ENCODE results near the gene CDK5.

The CDK5 gene

DNA sequence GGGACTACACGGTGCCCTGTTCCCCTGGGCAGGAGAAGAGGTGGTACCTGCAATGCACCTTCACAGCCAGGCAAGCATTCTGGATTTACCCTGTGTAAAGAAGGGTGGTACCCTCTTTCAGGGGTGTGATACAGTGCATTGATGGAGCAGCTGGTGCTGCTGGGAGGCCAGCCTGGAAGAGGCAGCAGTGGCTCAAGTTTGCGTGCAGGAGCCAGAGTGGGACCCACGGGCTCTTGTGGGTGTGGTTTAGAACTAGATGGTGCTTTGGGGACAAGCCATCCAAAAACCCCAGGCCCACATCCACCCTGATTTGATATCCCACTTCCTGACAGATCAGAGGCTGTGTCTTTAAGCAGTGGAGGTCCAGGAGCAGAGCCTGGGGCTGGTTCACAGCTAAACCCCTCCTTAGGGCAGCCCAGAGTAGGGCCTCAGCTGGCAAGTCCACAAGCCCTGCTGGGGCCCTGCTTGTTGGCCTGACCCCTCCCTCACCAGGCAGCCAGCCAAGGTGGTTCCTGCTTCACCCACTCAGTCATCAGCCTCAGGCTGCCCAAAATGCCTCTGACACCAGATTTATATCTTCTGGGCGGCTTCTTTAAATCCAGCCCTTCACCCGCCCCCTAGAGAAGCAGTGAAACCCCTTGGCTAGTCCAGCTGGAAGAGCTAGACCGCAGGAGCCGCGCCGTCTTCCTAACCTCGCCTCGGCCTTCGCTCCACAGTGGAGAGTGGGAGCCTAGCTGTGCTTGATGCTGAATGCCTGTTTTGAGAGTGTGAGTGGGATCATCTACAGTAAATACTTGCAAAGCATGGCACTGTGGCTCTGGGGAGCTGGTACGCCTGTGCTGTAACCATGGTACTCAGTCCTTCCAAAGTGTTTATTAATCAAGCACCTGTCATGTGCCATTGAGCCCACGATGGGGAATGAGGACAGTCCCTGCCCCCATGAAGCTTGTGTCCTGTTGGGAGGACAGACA, 10.8 kb downstream of the CDK5 start:
- no peak overlapping the region for H3K4me2 ChIP-seq (ENCODE audit: low read length, poor library complexity, severe bottlenecking)
- H2BK15ac ChIP-seq (ENCODE audit: low read depth, poor library complexity, severe bottlenecking) = no peak overlapping the region
- H2BK12ac ChIP-seq (ENCODE audit: low read length in 2 of 2) = no peak overlapping the region
- WGBS = 88% methylated on average over 14 of the region's 14 CpGs
- no peaks in the 10 kb centered on the region for H3K79me1 ChIP-seq (replicated peaks; ENCODE audit: low read length, poor library complexity, severe bottlenecking)
- no peak overlapping the region for H3K18ac ChIP-seq (ENCODE audit: low read depth in 1 of 2, low read length in 2 of 2)
- H3K9me3 ChIP-seq (ENCODE audit: control insufficient read depth, low read length) = no peaks in the 10 kb centered on the region
- H2BK120ac ChIP-seq (ENCODE audit: low read depth, low read length) = no peak overlapping the region
- no peak overlapping the region for H3K4me3 ChIP-seq (ENCODE audit: insufficient read depth in 1 of 2, low read depth in 1 of 2, low read length in 2 of 2)
- H3K14ac ChIP-seq (ENCODE audit: low read length in 2 of 2) = peak overlapping the region in 1 of 2 experiments; percentile 14
- H3K23ac ChIP-seq (ENCODE audit: low read length in 2 of 2) = no peak overlapping the region
- H3K27me3 ChIP-seq (ENCODE audit: control insufficient read depth in 1 of 2, insufficient read depth in 1 of 2, low read length in 2 of 2) = peaks cover 8 to 16% of the 10 kb centered on the region in 2 experiments
- no peak overlapping the region for H3K27ac ChIP-seq (ENCODE audit: low read length, poor library complexity, severe bottlenecking)
- peaks cover 17% of the 10 kb centered on the region for H3K4me1 ChIP-seq (ENCODE audit: control insufficient read depth, insufficient read depth, low read depth, low read length)
- H4K91ac ChIP-seq (ENCODE audit: low read length) = no peak overlapping the region
- no peak for DNase-seq
- H2BK5ac ChIP-seq (ENCODE audit: low read depth, low read length, poor library complexity, severe bottlenecking) = no peak overlapping the region
- H3K9ac ChIP-seq (ENCODE audit: low read length) = peak overlapping the region; percentile 55
- no peak overlapping the region for H3K4ac ChIP-seq (ENCODE audit: low read depth in 1 of 2, low read length in 2 of 2)
- peaks cover 11 to 42% of the 10 kb centered on the region in 2 experiments for H3K36me3 ChIP-seq (ENCODE audit: control insufficient read depth in 1 of 2, insufficient read depth in 2 of 2, low read depth in 1 of 2, low read length in 2 of 2)
- H2AFZ ChIP-seq (ENCODE audit: low read depth, low read length) = no peak overlapping the region
- no peak overlapping the region for H2AK5ac ChIP-seq (ENCODE audit: low read length, severe bottlenecking)
- no peak overlapping the region for H4K8ac ChIP-seq (ENCODE audit: low read length)

DNA sequence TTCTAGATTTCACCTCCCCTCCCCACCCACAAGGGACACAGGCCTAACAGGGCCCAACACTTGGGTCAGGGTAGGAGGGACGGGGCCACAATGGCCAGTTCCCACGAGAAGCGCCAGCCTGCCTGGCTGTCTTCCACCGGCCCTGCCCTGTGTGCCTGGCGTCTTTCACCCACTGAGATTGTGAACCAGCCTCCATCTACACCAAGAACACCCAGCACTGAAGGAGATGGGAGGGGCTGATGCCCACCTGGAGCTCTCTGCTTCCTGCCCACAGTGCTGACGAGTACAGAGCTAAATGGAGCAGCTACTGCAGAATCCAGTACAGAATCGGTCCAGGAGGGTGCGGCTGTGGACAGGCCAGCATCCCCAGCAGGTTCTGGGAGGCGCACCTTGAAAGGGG, 11.7 kb downstream of the CDK5 start:
- WGBS = 94% methylated on average over 8 of the region's 9 CpGs
- no peak overlapping the region for H3K23ac ChIP-seq (ENCODE audit: low read length in 2 of 2)

DNA sequence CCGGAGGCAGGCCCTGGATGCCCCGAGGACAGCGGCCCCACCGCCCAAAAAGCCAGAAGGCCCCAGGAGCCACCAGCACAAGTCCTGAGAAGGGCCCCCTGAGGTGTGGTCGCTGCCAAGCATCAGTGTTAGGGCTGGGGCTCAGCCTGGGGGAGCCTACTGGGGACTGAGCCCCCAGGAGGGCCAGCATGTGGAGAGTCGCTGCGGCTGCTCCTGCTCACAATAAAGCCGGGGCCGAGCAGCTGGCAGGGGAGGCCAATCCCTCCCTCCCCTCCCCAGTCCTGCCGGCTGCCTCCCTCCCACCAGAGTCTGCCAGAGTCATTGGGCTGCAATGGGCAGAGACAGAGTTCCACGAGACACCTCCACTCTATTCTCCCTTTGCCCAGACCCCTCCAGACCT, 12.4 kb downstream of the CDK5 start:
- H3K4ac ChIP-seq (ENCODE audit: low read depth in 1 of 2, low read length in 2 of 2) = no peak overlapping the region

More for the DNA sequence above, 11.7 kb downstream of the CDK5 start:
- Histone ChIP-seq H3K4ac (ENCODE audit: low read depth in 1 of 2, low read length in 2 of 2) (no peak overlapping the region), H2BK120ac (ENCODE audit: low read depth, low read length) (no peak overlapping the region), H3K4me1 (ENCODE audit: control insufficient read depth, insufficient read depth, low read depth, low read length) (peaks cover 12% of the 10 kb centered on the region), H3K14ac (ENCODE audit: low read length in 2 of 2) (no peak overlapping the region), H4K91ac (ENCODE audit: low read length) (no peak overlapping the region), H2AK5ac (ENCODE audit: low read length, severe bottlenecking) (no peak overlapping the region), H3K9me3 (ENCODE audit: control insufficient read depth, low read length) (no peaks in the 10 kb centered on the region), H3K36me3 (ENCODE audit: control insufficient read depth in 1 of 2, insufficient read depth in 2 of 2, low read depth in 1 of 2, low read length in 2 of 2) (peaks cover 11 to 46% of the 10 kb centered on the region in 2 experiments), H4K8ac (ENCODE audit: low read length) (no peak overlapping the region), H3K27me3 (ENCODE audit: control insufficient read depth in 1 of 2, insufficient read depth in 1 of 2, low read length in 2 of 2) (peaks cover 8 to 16% of the 10 kb centered on the region in 2 experiments), H3K27ac (ENCODE audit: low read length, poor library complexity, severe bottlenecking) (no peak overlapping the region), H3K79me1 (replicated peaks; ENCODE audit: low read length, poor library complexity, severe bottlenecking) (no peaks in the 10 kb centered on the region), H3K18ac (ENCODE audit: low read depth in 1 of 2, low read length in 2 of 2) (no peak overlapping the region), H2AFZ (ENCODE audit: low read depth, low read length) (no peak overlapping the region), H3K4me2 (ENCODE audit: low read length, poor library complexity, severe bottlenecking) (no peak overlapping the region), H3K9ac (ENCODE audit: low read length) (no peak overlapping the region), H2BK12ac (ENCODE audit: low read length in 2 of 2) (no peak overlapping the region), H2BK5ac (ENCODE audit: low read depth, low read length, poor library complexity, severe bottlenecking) (no peak overlapping the region), H3K4me3 (ENCODE audit: insufficient read depth in 1 of 2, low read depth in 1 of 2, low read length in 2 of 2) (no peak overlapping the region), H2BK15ac (ENCODE audit: low read depth, poor library complexity, severe bottlenecking) (no peak overlapping the region)
- DNase-seq = no peak

DNA sequence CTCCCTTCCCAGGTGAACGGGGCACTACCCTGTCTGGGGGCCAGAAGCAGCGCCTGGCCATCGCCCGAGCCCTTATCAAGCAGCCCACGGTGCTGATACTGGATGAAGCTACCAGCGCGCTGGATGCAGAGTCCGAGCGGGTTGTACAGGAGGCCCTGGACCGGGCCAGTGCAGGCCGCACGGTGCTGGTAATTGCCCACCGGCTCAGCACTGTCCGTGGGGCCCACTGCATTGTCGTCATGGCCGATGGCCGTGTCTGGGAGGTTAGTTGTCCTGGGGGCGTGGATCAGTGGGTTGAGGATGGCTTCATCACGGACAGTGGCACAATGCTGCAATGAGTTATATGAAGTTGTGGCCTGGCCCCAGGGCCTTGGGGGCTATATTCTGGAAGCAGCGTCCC, 13.7 kb downstream of the CDK5 start:
- no peak overlapping the region for H3K4me2 ChIP-seq (ENCODE audit: low read length, poor library complexity, severe bottlenecking)
- no peak overlapping the region for H2BK12ac ChIP-seq (ENCODE audit: low read length in 2 of 2)
- no peaks in the 10 kb centered on the region for H3K9me3 ChIP-seq (ENCODE audit: control insufficient read depth, low read length)
- H3K4me1 ChIP-seq (ENCODE audit: control insufficient read depth, insufficient read depth, low read depth, low read length) = peaks cover 23% of the 10 kb centered on the region
- no peak overlapping the region for H3K9ac ChIP-seq (ENCODE audit: low read length)
- no peak overlapping the region for H2AFZ ChIP-seq (ENCODE audit: low read depth, low read length)
- H2AK5ac ChIP-seq (ENCODE audit: low read length, severe bottlenecking) = no peak overlapping the region
- peaks cover 11 to 53% of the 10 kb centered on the region in 2 experiments for H3K36me3 ChIP-seq (ENCODE audit: control insufficient read depth in 1 of 2, insufficient read depth in 2 of 2, low read depth in 1 of 2, low read length in 2 of 2)
- H3K4ac ChIP-seq (ENCODE audit: low read depth in 1 of 2, low read length in 2 of 2) = no peak overlapping the region
- no peak overlapping the region for H4K91ac ChIP-seq (ENCODE audit: low read length)
- no peak overlapping the region for H2BK15ac ChIP-seq (ENCODE audit: low read depth, poor library complexity, severe bottlenecking)
- H4K8ac ChIP-seq (ENCODE audit: low read length) = no peak overlapping the region
- no peaks in the 10 kb centered on the region for H3K27me3 ChIP-seq (ENCODE audit: control insufficient read depth in 1 of 2, insufficient read depth in 1 of 2, low read length in 2 of 2)
- no peak overlapping the region for H3K27ac ChIP-seq (ENCODE audit: low read length, poor library complexity, severe bottlenecking)
- H3K23ac ChIP-seq (ENCODE audit: low read length in 2 of 2) = no peak overlapping the region
- no peak overlapping the region for H3K18ac ChIP-seq (ENCODE audit: low read depth in 1 of 2, low read length in 2 of 2)
- H3K14ac ChIP-seq (ENCODE audit: low read length in 2 of 2) = no peak overlapping the region
- no peak overlapping the region for H3K4me3 ChIP-seq (ENCODE audit: insufficient read depth in 1 of 2, low read depth in 1 of 2, low read length in 2 of 2)
- no peaks in the 10 kb centered on the region for H3K79me1 ChIP-seq (replicated peaks; ENCODE audit: low read length, poor library complexity, severe bottlenecking)
- H2BK120ac ChIP-seq (ENCODE audit: low read depth, low read length) = no peak overlapping the region
- WGBS = 94% methylated on average over 19 of the region's 20 CpGs
- DNase-seq = no peak
- H2BK5ac ChIP-seq (ENCODE audit: low read depth, low read length, poor library complexity, severe bottlenecking) = no peak overlapping the region

More for the DNA sequence above, 12.4 kb downstream of the CDK5 start:
- H3K27ac ChIP-seq (ENCODE audit: low read length, poor library complexity, severe bottlenecking) = no peak overlapping the region
- H3K4me3 ChIP-seq (ENCODE audit: insufficient read depth in 1 of 2, low read depth in 1 of 2, low read length in 2 of 2) = no peak overlapping the region
- H3K79me1 ChIP-seq (replicated peaks; ENCODE audit: low read length, poor library complexity, severe bottlenecking) = no peaks in the 10 kb centered on the region
- H3K18ac ChIP-seq (ENCODE audit: low read depth in 1 of 2, low read length in 2 of 2) = no peak overlapping the region
- no peak overlapping the region for H2AK5ac ChIP-seq (ENCODE audit: low read length, severe bottlenecking)
- H4K8ac ChIP-seq (ENCODE audit: low read length) = no peak overlapping the region
- no peak overlapping the region for H3K14ac ChIP-seq (ENCODE audit: low read length in 2 of 2)
- DNase-seq = no peak
- no peak overlapping the region for H2BK15ac ChIP-seq (ENCODE audit: low read depth, poor library complexity, severe bottlenecking)
- 97% methylated on average over 11 of the region's 11 CpGs for WGBS
- H2AFZ ChIP-seq (ENCODE audit: low read depth, low read length) = no peak overlapping the region
- H4K91ac ChIP-seq (ENCODE audit: low read length) = no peak overlapping the region
- H3K4me1 ChIP-seq (ENCODE audit: control insufficient read depth, insufficient read depth, low read depth, low read length) = peaks cover 11% of the 10 kb centered on the region
- no peak overlapping the region for H3K9ac ChIP-seq (ENCODE audit: low read length)
- peaks cover 4 to 10% of the 10 kb centered on the region in 2 experiments for H3K27me3 ChIP-seq (ENCODE audit: control insufficient read depth in 1 of 2, insufficient read depth in 1 of 2, low read length in 2 of 2)
- H3K9me3 ChIP-seq (ENCODE audit: control insufficient read depth, low read length) = no peaks in the 10 kb centered on the region
- no peak overlapping the region for H3K4me2 ChIP-seq (ENCODE audit: low read length, poor library complexity, severe bottlenecking)
- no peak overlapping the region for H2BK12ac ChIP-seq (ENCODE audit: low read length in 2 of 2)
- no peak overlapping the region for H2BK120ac ChIP-seq (ENCODE audit: low read depth, low read length)
- peaks cover 11 to 52% of the 10 kb centered on the region in 2 experiments for H3K36me3 ChIP-seq (ENCODE audit: control insufficient read depth in 1 of 2, insufficient read depth in 2 of 2, low read depth in 1 of 2, low read length in 2 of 2)
- H3K23ac ChIP-seq (ENCODE audit: low read length in 2 of 2) = no peak overlapping the region
- no peak overlapping the region for H2BK5ac ChIP-seq (ENCODE audit: low read depth, low read length, poor library complexity, severe bottlenecking)
